Measurements from ENCODE around the gene SCAMP1. TPM values are rescaled to one million over a fixed set of nuclear protein-coding genes. Genes with fewer than 3 reads are reported as not detected.
A peak's percentile ranks its signal among the peaks of the same experiment; 100 is the strongest.

The SCAMP1 gene
- polyA plus RNA-seq, 3 donors = 5.4 to 52.4 (median 47.8) TPM

- Histone ChIP-seq H2AFZ (ENCODE audit: insufficient read depth, low read depth, low read length, poor library complexity, severe bottlenecking) (peak overlapping the region; percentile 87), H3K27ac (ENCODE audit: low read depth in 1 of 2, low read length in 2 of 2) (peak overlapping the region; percentile 80 to 88), H3K36me3 (replicated peaks in 1 of 2; ENCODE audit: control insufficient read depth in 1 of 2, insufficient read depth in 2 of 2, low read length in 2 of 2) (no peaks in the 10 kb centered on the region), H3K4me2 (replicated peaks; ENCODE audit: extremely low read depth, low read length, poor library complexity, severe bottlenecking) (peak overlapping the region; percentile 93), H3K4me1 (ENCODE audit: control insufficient read depth in 1 of 2, insufficient read depth in 2 of 2, low read length in 2 of 2) (peaks cover 63 to 68% of the 10 kb centered on the region in 2 donors), H3K27me3 (ENCODE audit: control insufficient read depth in 2 of 2, insufficient read depth in 2 of 2, low read length in 2 of 2) (no peaks in the 10 kb centered on the region), H3K9ac (ENCODE audit: insufficient read depth, low read length, poor library complexity, severe bottlenecking) (peak overlapping the region; percentile 37), H4K20me1 (ENCODE audit: insufficient read depth, low read length) (peaks cover 4% of the 10 kb centered on the region), H3K79me2 (ENCODE audit: insufficient read depth, low read length) (peaks cover 13% of the 10 kb centered on the region), H3K4me3 (replicated peaks in 1 of 3; ENCODE audit: low read depth in 2 of 3, low read length in 3 of 3) (peak overlapping the region in 2 of 3 experiments; percentile 11 to 86), H3K9me3 (replicated peaks in 1 of 2; ENCODE audit: control insufficient read depth in 1 of 2, insufficient read depth in 1 of 2, low read length in 2 of 2) (no peaks in the 10 kb centered on the region)
- intact Hi-C loops (cut with micrococcal nuclease) = loop anchor here in 1 of 2 donors (2.0 kb wide), 1 partner anchor 17 kb away; no protein-coding TSS in a partner anchor
- H3K4me1 Mint-ChIP-seq = peaks cover 67% of the 10 kb centered on the region
- H3K4me3 Mint-ChIP-seq = peak overlapping the region; percentile 97 to 99
- no peak for TF ChIP-seq CTCF (IDR thresholded peaks at IDR 0.05)
- peaks cover 0 to 10% (median 4%) of the 10 kb centered on the region in 7 donors for H3K9me3 Mint-ChIP-seq
- 56% methylated on average over 7 of the region's 10 CpGs for WGBS (ENCODE audit: insufficient coverage)
- DNase-seq = peak; percentile 75 to 88 (median 81)
- peak overlapping the region; percentile 92 to 96 (median 95) for H3K27ac Mint-ChIP-seq
- peaks cover 18 to 39% of the 10 kb centered on the region in 2 donors for H3K36me3 Mint-ChIP-seq
- peaks cover 0 to 3% (median 2%) of the 10 kb centered on the region in 3 donors for H3K27me3 Mint-ChIP-seq (ENCODE audit: low read depth in 3 of 3)
These were observed 150.9 kb downstream of the SCAMP1 start for GRCh38 chr5:78511121-78511906.

DNA sequence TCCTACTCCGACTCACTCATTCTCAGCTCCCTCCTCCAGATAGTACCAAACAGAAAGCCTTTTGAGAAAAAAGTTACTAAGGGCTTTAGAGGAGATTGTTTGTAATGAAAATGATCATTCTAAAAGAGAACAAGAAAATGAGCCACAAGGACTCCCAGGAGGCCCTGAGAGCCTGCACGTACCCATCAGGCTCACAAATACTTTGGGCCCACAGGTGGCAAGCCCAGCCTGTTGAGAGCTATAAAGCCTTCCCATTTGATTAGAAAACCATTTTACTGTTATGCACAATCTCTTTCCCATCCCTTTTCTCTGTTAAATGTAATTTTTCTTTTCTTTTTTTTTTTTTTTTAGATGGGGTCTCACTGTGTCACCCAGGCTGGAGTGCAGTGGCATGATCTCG, 152.0 kb downstream of the SCAMP1 start:
- intact Hi-C loops (cut with micrococcal nuclease) = loop anchor here in 1 of 2 donors (2.0 kb wide), 1 partner anchor 14 kb away; no protein-coding TSS in a partner anchor
- no peak for DNase-seq
- H3K27ac Mint-ChIP-seq = peak overlapping the region in 2 of 7 donors; percentile 40 to 56
- H2AFZ ChIP-seq (ENCODE audit: insufficient read depth, low read depth, low read length, poor library complexity, severe bottlenecking) = peak overlapping the region; percentile 13
- H3K4me1 ChIP-seq (ENCODE audit: control insufficient read depth in 1 of 2, insufficient read depth in 2 of 2, low read length in 2 of 2) = peaks cover 52 to 57% of the 10 kb centered on the region in 2 donors
- peaks cover 0 to 3% (median 3%) of the 10 kb centered on the region in 3 donors for H3K27me3 Mint-ChIP-seq (ENCODE audit: low read depth in 3 of 3)
- TF ChIP-seq CTCF (IDR thresholded peaks at IDR 0.05) = no peak
- peaks cover 0 to 10% (median 4%) of the 10 kb centered on the region in 7 donors for H3K9me3 Mint-ChIP-seq
- peaks cover 9 to 36% of the 10 kb centered on the region in 2 donors for H3K36me3 Mint-ChIP-seq
- no peak overlapping the region for H3K27ac ChIP-seq (ENCODE audit: low read depth in 1 of 2, low read length in 2 of 2)
- H3K79me2 ChIP-seq (ENCODE audit: insufficient read depth, low read length) = peaks cover 11% of the 10 kb centered on the region
- H3K27me3 ChIP-seq (ENCODE audit: control insufficient read depth in 2 of 2, insufficient read depth in 2 of 2, low read length in 2 of 2) = no peaks in the 10 kb centered on the region
- no peak overlapping the region for H3K4me3 ChIP-seq (replicated peaks in 1 of 3; ENCODE audit: low read depth in 2 of 3, low read length in 3 of 3)
- no CpG with 5 or more reads among the region's 3 CpGs for WGBS (ENCODE audit: insufficient coverage)
- no peak overlapping the region for H3K9ac ChIP-seq (ENCODE audit: insufficient read depth, low read length, poor library complexity, severe bottlenecking)
- peaks cover 56% of the 10 kb centered on the region for H3K4me1 Mint-ChIP-seq
- H3K4me2 ChIP-seq (replicated peaks; ENCODE audit: extremely low read depth, low read length, poor library complexity, severe bottlenecking) = no peak overlapping the region
- no peaks in the 10 kb centered on the region for H3K36me3 ChIP-seq (replicated peaks in 1 of 2; ENCODE audit: control insufficient read depth in 1 of 2, insufficient read depth in 2 of 2, low read length in 2 of 2)
- H3K9me3 ChIP-seq (replicated peaks in 1 of 2; ENCODE audit: control insufficient read depth in 1 of 2, insufficient read depth in 1 of 2, low read length in 2 of 2) = no peaks in the 10 kb centered on the region
- H3K4me3 Mint-ChIP-seq = no peak overlapping the region
- H4K20me1 ChIP-seq (ENCODE audit: insufficient read depth, low read length) = no peaks in the 10 kb centered on the region

Data from CD14-positive monocyte (primary cell).